ENCODE results near the gene HRAS. TPM values are rescaled to one million over a fixed set of nuclear protein-coding genes. Genes with fewer than 3 reads are reported as not detected.
A peak's percentile ranks its signal among the peaks of the same experiment; 100 is the strongest.

Gene HRAS
- total and polyA plus RNA-seq, 2 donors (not counting 3 experiments of a cell fraction or from before 2014, with no cell fraction given): 103 to 109 TPM

GRCh38 chr11:562046-562645 lies 26.8 kb upstream of the HRAS start:
- Histone ChIP-seq H3K4me1 (ENCODE audit: control insufficient read depth, extremely low read depth, insufficient read depth, low read length) (peaks cover 6% of the 10 kb centered on the region), H3K9me1 (replicated peaks; ENCODE audit: control insufficient read depth, extremely low read depth, insufficient read depth, low read length) (no peaks in the 10 kb centered on the region), H3K4me2 (ENCODE audit: insufficient read depth, low read length) (no peak overlapping the region), H3K9ac (replicated peaks; ENCODE audit: extremely low read depth, insufficient read depth, low read length) (no peak overlapping the region), H3K9me3 (replicated peaks; ENCODE audit: control insufficient read depth, insufficient read depth, low read length) (no peaks in the 10 kb centered on the region), H3K27ac (ENCODE audit: insufficient read depth, low read depth, low read length) (no peak overlapping the region), H2AFZ (ENCODE audit: low read depth, low read length) (no peak overlapping the region), H3K79me2 (ENCODE audit: control insufficient read depth, insufficient read depth, low read length) (no peaks in the 10 kb centered on the region), H3K4me3 (replicated peaks in 1 of 3; ENCODE audit: insufficient read depth in 1 of 3, low read depth in 1 of 3, low read length in 3 of 3) (no peak overlapping the region), H4K20me1 (replicated peaks; ENCODE audit: control insufficient read depth, extremely low read depth, insufficient read depth, low read length) (no peaks in the 10 kb centered on the region), H3K36me3 (ENCODE audit: control insufficient read depth in 2 of 2, extremely low read depth in 1 of 2, insufficient read depth in 2 of 2, low read length in 2 of 2) (peaks cover 0 to 2% of the 10 kb centered on the region in 2 experiments), H3K27me3 (ENCODE audit: control insufficient read depth in 2 of 2, insufficient read depth in 2 of 2, low read length in 2 of 2) (peaks cover under 1% of the 10 kb centered on the region in 2 experiments)
- DNase-seq (ENCODE audit: low read depth, low spot score) (no peak), FAIRE-seq (no peak)
- POLR2A ChIA-PET: no interaction called here
- CTCF ChIA-PET: interaction anchor here (1.4 kb wide), 1 partner anchor 14 kb away, joined by 4 read pairs; the partner anchor contains the start of gene PHRF1
- intact Hi-C loops (cut with micrococcal nuclease): no loop called here
- dilution Hi-C loops (cut with MboI; ENCODE audit: extremely low pct_ligation_motif_present, low sequenced_read_pairs): no loop called here
- TF ChIP-seq POLR2A (IDR thresholded peaks at IDR 0.05; ENCODE audit: low read depth, low read length): no peak
- TF ChIP-seq MYC (IDR thresholded peaks at IDR 0.05; ENCODE audit: low read depth, low read length): no peak
- TF ChIP-seq EZH2 (IDR thresholded peaks at IDR 0.05; ENCODE audit: borderline replicate concordance, low read depth, low read length, severe bottlenecking): no peak
- no TSS peak for BruUV-seq (replicated peaks)

GRCh38 chr11:561148-562003 lies 26.0 kb upstream of the HRAS start:
- Histone ChIP-seq H3K9ac (replicated peaks; ENCODE audit: extremely low read depth, insufficient read depth, low read length) (peak overlapping the region; percentile 36), H3K79me2 (ENCODE audit: control insufficient read depth, insufficient read depth, low read length) (no peaks in the 10 kb centered on the region), H3K27ac (ENCODE audit: insufficient read depth, low read depth, low read length) (no peak overlapping the region), H3K4me1 (ENCODE audit: control insufficient read depth, extremely low read depth, insufficient read depth, low read length) (peaks cover 6% of the 10 kb centered on the region), H4K20me1 (replicated peaks; ENCODE audit: control insufficient read depth, extremely low read depth, insufficient read depth, low read length) (no peaks in the 10 kb centered on the region), H3K36me3 (ENCODE audit: control insufficient read depth in 2 of 2, extremely low read depth in 1 of 2, insufficient read depth in 2 of 2, low read length in 2 of 2) (peaks cover 0 to 2% of the 10 kb centered on the region in 2 experiments), H3K4me3 (replicated peaks in 1 of 3; ENCODE audit: insufficient read depth in 1 of 3, low read depth in 1 of 3, low read length in 3 of 3) (peak overlapping the region; percentile 62 to 88 (median 74)), H3K9me3 (replicated peaks; ENCODE audit: control insufficient read depth, insufficient read depth, low read length) (no peaks in the 10 kb centered on the region), H3K27me3 (ENCODE audit: control insufficient read depth in 2 of 2, insufficient read depth in 2 of 2, low read length in 2 of 2) (peaks cover 8 to 9% of the 10 kb centered on the region in 2 experiments), H2AFZ (ENCODE audit: low read depth, low read length) (peak overlapping the region; percentile 82), H3K9me1 (replicated peaks; ENCODE audit: control insufficient read depth, extremely low read depth, insufficient read depth, low read length) (no peaks in the 10 kb centered on the region), H3K4me2 (ENCODE audit: insufficient read depth, low read length) (peak overlapping the region; percentile 78)
- FAIRE-seq (peak; percentile 40), DNase-seq (ENCODE audit: low read depth, low spot score) (no peak)
- intact Hi-C loops (cut with micrococcal nuclease) (loop anchor here (2.0 kb wide), 1 partner anchor 25 kb away; the partner anchor contains the start of gene LRRC56), dilution Hi-C loops (cut with MboI; ENCODE audit: extremely low pct_ligation_motif_present, low sequenced_read_pairs) (no loop called here)
- CTCF ChIA-PET: interaction anchor here (1.4 kb wide), 1 partner anchor 14 kb away, joined by 4 read pairs; the partner anchor contains the start of gene PHRF1
- POLR2A ChIA-PET: no interaction called here
- TF ChIP-seq JUN (IDR thresholded peaks at IDR 0.05; ENCODE audit: borderline replicate concordance, insufficient read depth, insufficient read length, low read depth) (no peak), FOS (IDR thresholded peaks at IDR 0.05; ENCODE audit: borderline replicate concordance, insufficient read depth, low read length) (no peak), POLR2AphosphoS5 (IDR thresholded peaks at IDR 0.05; ENCODE audit: insufficient read depth, low read depth, low read length) (no peak), POLR2A (IDR thresholded peaks at IDR 0.05; ENCODE audit: low read depth, low read length) (no peak), GATA2 (IDR thresholded peaks at IDR 0.05; ENCODE audit: insufficient read depth, insufficient read length, low read depth, low read length) (no peak), EZH2 (IDR thresholded peaks at IDR 0.05; ENCODE audit: borderline replicate concordance, low read depth, low read length, severe bottlenecking) (no peak), MAX (IDR thresholded peaks at IDR 0.05; ENCODE audit: insufficient read depth, insufficient read length) (no peak), MYC (IDR thresholded peaks at IDR 0.05; ENCODE audit: low read depth, low read length) (no peak)
- TF ChIP-seq, protein P1, sequence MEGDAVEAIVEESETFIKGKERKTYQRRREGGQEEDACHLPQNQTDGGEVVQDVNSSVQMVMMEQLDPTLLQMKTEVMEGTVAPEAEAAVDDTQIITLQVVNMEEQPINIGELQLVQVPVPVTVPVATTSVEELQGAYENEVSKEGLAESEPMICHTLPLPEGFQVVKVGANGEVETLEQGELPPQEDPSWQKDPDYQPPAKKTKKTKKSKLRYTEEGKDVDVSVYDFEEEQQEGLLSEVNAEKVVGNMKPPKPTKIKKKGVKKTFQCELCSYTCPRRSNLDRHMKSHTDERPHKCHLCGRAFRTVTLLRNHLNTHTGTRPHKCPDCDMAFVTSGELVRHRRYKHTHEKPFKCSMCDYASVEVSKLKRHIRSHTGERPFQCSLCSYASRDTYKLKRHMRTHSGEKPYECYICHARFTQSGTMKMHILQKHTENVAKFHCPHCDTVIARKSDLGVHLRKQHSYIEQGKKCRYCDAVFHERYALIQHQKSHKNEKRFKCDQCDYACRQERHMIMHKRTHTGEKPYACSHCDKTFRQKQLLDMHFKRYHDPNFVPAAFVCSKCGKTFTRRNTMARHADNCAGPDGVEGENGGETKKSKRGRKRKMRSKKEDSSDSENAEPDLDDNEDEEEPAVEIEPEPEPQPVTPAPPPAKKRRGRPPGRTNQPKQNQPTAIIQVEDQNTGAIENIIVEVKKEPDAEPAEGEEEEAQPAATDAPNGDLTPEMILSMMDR (IDR thresholded peaks at IDR 0.05; ENCODE audit: extremely low read depth in 1 of 2, insufficient read depth in 1 of 2, low read depth in 1 of 2, low read length in 2 of 2): no peak
- no TSS peak for BruUV-seq (replicated peaks)

Data from endothelial cell of umbilical vein (primary cell).